ENCODE measurements around the gene SMIM36.
"Not testable (repeated sequence)": the region's sequence is repeated elsewhere in the genome, so short reads cannot be mapped to it uniquely, and the experiment has no call there.

Gene SMIM36

DNA sequence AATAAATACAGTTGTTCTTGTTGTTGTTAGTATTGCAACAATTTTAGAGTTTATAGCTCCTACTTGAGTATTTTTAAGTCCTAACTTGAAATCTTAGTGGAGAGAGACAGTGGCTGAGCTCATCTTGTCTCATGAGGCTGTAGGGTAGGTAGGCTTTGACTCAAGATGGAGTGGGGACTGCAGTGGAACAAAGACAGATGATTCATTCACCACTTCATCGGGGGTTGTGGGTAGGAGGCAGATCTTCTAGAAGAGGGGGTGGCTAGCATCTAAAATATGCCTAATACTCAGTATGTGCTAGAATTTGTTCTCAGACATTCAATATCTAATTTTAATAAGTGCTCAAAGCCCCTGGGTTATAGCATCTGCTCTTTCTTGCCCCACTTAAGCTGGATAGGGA lies 76.5 kb downstream of the SMIM36 start:
- H3K4me1 ChIP-seq (ENCODE audit: low read depth, poor library complexity, severe bottlenecking): peaks cover 26% of the 10 kb centered on the region

GRCh38 chr17:55433629-55434422 lies 77.4 kb downstream of the SMIM36 start:
- Histone ChIP-seq H3K4me2 (no peak overlapping the region), H3K27ac (no peak overlapping the region), H3K79me2 (ENCODE audit: insufficient read depth, low read depth) (no peaks in the 10 kb centered on the region), H3K9ac (no peak overlapping the region), H3K27me3 (ENCODE audit: insufficient read depth, low read depth) (no peaks in the 10 kb centered on the region), H4K20me1 (ENCODE audit: insufficient read depth) (no peaks in the 10 kb centered on the region), H3K4me1 (ENCODE audit: low read depth, poor library complexity, severe bottlenecking) (peaks cover 35% of the 10 kb centered on the region), H3K36me3 (ENCODE audit: insufficient read depth) (no peaks in the 10 kb centered on the region), H2AFZ (ENCODE audit: low read depth) (no peak overlapping the region), H3K4me3 (IDR thresholded peaks at IDR 0.05; ENCODE audit: insufficient read depth, low read depth, low read length) (no peak overlapping the region)
- no peak for TF ChIP-seq CTCF (conservative IDR thresholded peaks at IDR 0.05; ENCODE audit: low read depth, low read length)

More for the DNA sequence above, 76.5 kb downstream of the SMIM36 start:
- Histone ChIP-seq H3K4me2 (no peak overlapping the region), H3K79me2 (ENCODE audit: insufficient read depth, low read depth) (no peaks in the 10 kb centered on the region), H3K27ac (no peak overlapping the region), H2AFZ (ENCODE audit: low read depth) (no peak overlapping the region), H3K36me3 (ENCODE audit: insufficient read depth) (no peaks in the 10 kb centered on the region), H4K20me1 (ENCODE audit: insufficient read depth) (no peaks in the 10 kb centered on the region), H3K27me3 (ENCODE audit: insufficient read depth, low read depth) (no peaks in the 10 kb centered on the region), H3K4me3 (IDR thresholded peaks at IDR 0.05; ENCODE audit: insufficient read depth, low read depth, low read length) (no peak overlapping the region), H3K9ac (no peak overlapping the region)
- no peak for TF ChIP-seq CTCF (conservative IDR thresholded peaks at IDR 0.05; ENCODE audit: low read depth, low read length)

GRCh38 chr17:55433029-55433628 lies 78.1 kb downstream of the SMIM36 start:
- Histone ChIP-seq H3K4me3 (IDR thresholded peaks at IDR 0.05; ENCODE audit: insufficient read depth, low read depth, low read length) (no peak overlapping the region), H3K9ac (no peak overlapping the region), H4K20me1 (ENCODE audit: insufficient read depth) (no peaks in the 10 kb centered on the region), H3K79me2 (ENCODE audit: insufficient read depth, low read depth) (no peaks in the 10 kb centered on the region), H3K27ac (no peak overlapping the region), H3K4me2 (no peak overlapping the region), H2AFZ (ENCODE audit: low read depth) (no peak overlapping the region), H3K36me3 (ENCODE audit: insufficient read depth) (no peaks in the 10 kb centered on the region), H3K27me3 (ENCODE audit: insufficient read depth, low read depth) (no peaks in the 10 kb centered on the region), H3K4me1 (ENCODE audit: low read depth, poor library complexity, severe bottlenecking) (peaks cover 42% of the 10 kb centered on the region)
- TF ChIP-seq CTCF (conservative IDR thresholded peaks at IDR 0.05; ENCODE audit: low read depth, low read length): no peak

DNA sequence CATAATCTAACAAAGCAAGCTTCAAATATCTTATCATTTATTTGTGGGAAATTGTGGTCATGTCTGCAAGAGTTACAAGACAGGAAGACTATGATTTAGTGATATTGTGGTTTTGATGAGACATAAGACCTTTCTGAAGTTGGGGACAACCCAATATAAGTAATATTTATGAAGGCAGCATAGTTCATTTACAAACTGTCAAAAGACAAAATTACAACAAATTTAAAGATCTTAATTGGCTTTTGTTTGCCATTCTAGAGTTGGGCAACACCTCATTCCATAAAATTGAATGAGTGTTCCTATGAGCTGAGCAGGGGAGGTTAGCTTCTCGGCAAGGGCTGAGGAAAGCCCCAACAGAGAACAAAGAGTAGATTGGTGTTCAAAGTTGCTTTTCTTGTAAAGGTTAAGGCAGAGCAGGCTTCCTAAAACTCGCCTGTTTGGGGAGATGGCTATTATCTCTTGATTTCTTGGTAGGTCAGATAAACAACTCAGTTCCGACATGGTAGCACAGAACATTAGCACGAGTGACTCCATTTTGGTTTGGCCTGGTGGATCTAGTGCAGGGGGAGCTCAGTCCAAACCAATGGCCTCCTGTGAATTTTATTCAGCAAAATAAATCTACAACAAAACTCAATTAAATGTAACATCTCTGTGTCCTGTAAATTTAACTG lies 78.8 kb downstream of the SMIM36 start:
- Histone ChIP-seq H3K36me3 (ENCODE audit: insufficient read depth) (no peaks in the 10 kb centered on the region), H2AFZ (ENCODE audit: low read depth) (no peak overlapping the region), H3K4me3 (IDR thresholded peaks at IDR 0.05; ENCODE audit: insufficient read depth, low read depth, low read length) (no peak overlapping the region), H4K20me1 (ENCODE audit: insufficient read depth) (no peaks in the 10 kb centered on the region), H3K27me3 (ENCODE audit: insufficient read depth, low read depth) (no peaks in the 10 kb centered on the region), H3K79me2 (ENCODE audit: insufficient read depth, low read depth) (no peaks in the 10 kb centered on the region), H3K9ac (no peak overlapping the region), H3K4me2 (no peak overlapping the region), H3K4me1 (ENCODE audit: low read depth, poor library complexity, severe bottlenecking) (peaks cover 44% of the 10 kb centered on the region), H3K27ac (no peak overlapping the region)
- TF ChIP-seq CTCF (conservative IDR thresholded peaks at IDR 0.05; ENCODE audit: low read depth, low read length): no peak

DNA sequence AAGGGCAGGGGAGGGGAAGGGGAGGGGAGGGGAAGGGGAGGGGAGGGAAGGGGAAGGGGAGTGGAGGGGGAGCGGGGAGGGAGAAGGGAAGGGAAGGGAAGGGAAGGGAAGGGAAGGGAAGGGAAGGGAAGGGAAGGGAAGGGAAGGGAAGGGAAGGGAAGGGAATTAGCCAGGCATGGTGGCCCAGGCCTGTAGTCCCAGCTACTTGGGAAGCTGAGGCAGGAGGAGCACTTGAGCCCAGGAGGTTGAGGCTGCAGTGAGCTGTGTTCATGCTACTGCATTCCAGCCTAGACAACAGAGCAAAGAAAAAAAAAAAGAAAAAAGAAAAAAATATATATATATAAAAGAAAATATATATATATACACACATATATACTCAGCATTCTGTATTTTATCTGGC lies 79.3 kb downstream of the SMIM36 start:
- H3K4me2 ChIP-seq; H3K27me3 ChIP-seq (ENCODE audit: insufficient read depth, low read depth); H3K9ac ChIP-seq; H3K4me3 ChIP-seq (IDR thresholded peaks at IDR 0.05; ENCODE audit: insufficient read depth, low read depth, low read length); H3K27ac ChIP-seq; H3K79me2 ChIP-seq (ENCODE audit: insufficient read depth, low read depth); H2AFZ ChIP-seq (ENCODE audit: low read depth); H4K20me1 ChIP-seq (ENCODE audit: insufficient read depth); H3K36me3 ChIP-seq (ENCODE audit: insufficient read depth): not testable (repeated sequence)
- H3K4me1 ChIP-seq (ENCODE audit: low read depth, poor library complexity, severe bottlenecking): peaks cover 44% of the 10 kb centered on the region
